HUES6 (cell line): ENCODE measurements around the gene SYTL3.

Source experiments
- H3K27ac ChIP-seq: 2 replicates; pipeline ENCODE4 v1.7.0; 2013; ENCODE audit warnings: low read depth, mild to moderate bottlenecking, low read length, inconsistent platforms
- H3K27me3 ChIP-seq: 2 replicates; pipeline ENCODE4 v1.6.1; 2013; ENCODE audit warnings: low read length; ENCODE audit not compliant: control insufficient read depth, insufficient read depth
- H3K36me3 ChIP-seq: 2 replicates; pipeline ENCODE4 v1.6.1; 2013; ENCODE audit warnings: low read length; ENCODE audit not compliant: control insufficient read depth, insufficient read depth
- H3K4me1 ChIP-seq: 2 replicates; pipeline ENCODE4 v1.6.1; 2013; ENCODE audit warnings: low read length; ENCODE audit not compliant: control insufficient read depth, insufficient read depth
- H3K4me3 ChIP-seq: 2 replicates; pipeline ENCODE4 v1.5.1; 2013; ENCODE audit warnings: low read depth, low read length
- H3K9ac ChIP-seq: one replicate; pipeline ENCODE4 v1.6.1; 2013; ENCODE audit warnings: mild to moderate bottlenecking, low read length
- H3K9me3 ChIP-seq: 2 replicates; pipeline ENCODE4 v1.6.1; 2013; ENCODE audit warnings: low read depth, low read length; ENCODE audit not compliant: control insufficient read depth, insufficient read depth

SYTL3 gene

DNA sequence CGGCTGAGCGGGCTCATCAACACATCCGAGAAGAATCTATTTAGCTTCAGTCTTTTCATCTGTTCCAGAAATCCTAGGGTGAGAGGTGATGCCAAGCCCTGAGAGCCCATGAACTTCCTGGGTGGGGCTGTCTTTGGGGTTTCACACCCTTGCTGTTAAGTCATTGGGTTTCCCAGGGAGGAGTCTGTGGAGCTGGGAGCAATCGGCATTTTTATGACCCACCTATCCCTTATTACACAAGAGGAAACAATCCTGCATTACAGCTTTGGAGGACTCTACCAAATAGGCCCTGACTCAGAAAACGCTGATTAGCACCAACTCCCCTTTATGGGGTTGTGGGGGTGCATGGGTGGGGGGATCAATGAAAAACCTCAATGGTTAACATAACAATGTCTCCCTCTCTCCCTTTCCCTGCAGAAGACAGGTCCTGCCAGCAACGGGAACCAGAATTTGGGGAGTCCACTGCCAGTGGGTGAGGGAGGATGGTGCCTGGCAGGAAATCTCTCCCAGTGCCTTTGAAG is 123.1 kb downstream of the SYTL3 start:
- peaks cover 26% of the 10 kb centered on the region; the same call in 1 of the 2 replicates for H3K4me1 ChIP-seq
- H3K9ac ChIP-seq, result no peak overlapping the region
- H3K27me3 ChIP-seq, result no peaks in the 10 kb centered on the region
- H3K27ac ChIP-seq, result no peak overlapping the region
- H3K9me3 ChIP-seq, result no peaks in the 10 kb centered on the region
- H3K4me3 ChIP-seq, result no peak overlapping the region
- peaks cover 100% of the 10 kb centered on the region for H3K36me3 ChIP-seq

GRCh38 chr6:158773581-158774449 is 124.0 kb downstream of the SYTL3 start:
- no peak overlapping the region for H3K27ac ChIP-seq
- H3K9ac ChIP-seq, result peak overlapping the region; percentile 10
- H3K27me3 ChIP-seq, result no peaks in the 10 kb centered on the region
- no peak overlapping the region for H3K4me3 ChIP-seq
- H3K36me3 ChIP-seq, result peaks cover 100% of the 10 kb centered on the region
- peaks cover 26% of the 10 kb centered on the region; the same call in 1 of the 2 replicates for H3K4me1 ChIP-seq
- no peaks in the 10 kb centered on the region for H3K9me3 ChIP-seq

DNA sequence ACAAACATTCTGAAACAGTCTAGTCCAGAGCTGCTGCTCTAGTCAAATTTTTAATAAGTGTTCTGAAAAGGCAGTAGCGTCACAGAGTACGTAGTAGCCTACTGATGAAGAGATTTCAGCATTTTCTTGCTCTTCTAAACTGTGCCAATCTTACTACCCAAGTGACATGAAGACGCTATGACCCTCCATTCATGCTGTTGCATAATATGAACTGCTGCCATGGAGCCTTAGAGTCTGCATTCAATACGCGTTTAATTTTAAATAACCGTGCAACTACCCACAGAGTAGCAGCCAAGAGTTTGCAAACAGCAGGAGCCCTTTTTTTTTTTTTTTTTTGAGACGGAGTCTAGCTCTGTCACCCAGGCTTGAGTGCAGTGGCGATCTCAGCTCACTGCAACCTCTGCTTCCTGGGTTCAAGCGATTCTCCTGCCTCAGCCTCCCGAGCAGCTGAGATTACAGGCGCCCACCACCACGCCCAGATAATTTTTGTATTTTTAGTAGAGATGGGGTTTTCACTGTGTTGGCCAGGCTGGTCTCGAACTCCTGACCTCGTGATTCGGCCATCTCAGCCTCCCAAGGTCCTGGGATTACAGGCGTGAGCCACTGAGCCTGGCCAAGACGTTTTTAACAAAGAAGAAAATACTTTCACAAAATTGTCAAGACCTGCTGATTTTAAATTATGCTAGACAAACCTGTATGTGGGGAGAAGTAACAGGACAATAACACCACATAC is 125.0 kb downstream of the SYTL3 start:
- Histone ChIP-seq H3K9ac (no peak overlapping the region), H3K4me3 (no peak overlapping the region), H3K9me3 (no peaks in the 10 kb centered on the region), H3K4me1 (peaks cover 25% of the 10 kb centered on the region; the same call in 1 of the 2 replicates), H3K36me3 (peaks cover 94% of the 10 kb centered on the region), H3K27ac (no peak overlapping the region), H3K27me3 (no peaks in the 10 kb centered on the region)

GRCh38 chr6:158775832-158776231 is 126.0 kb downstream of the SYTL3 start:
- H3K27ac ChIP-seq, result no peak overlapping the region
- H3K4me1 ChIP-seq, result peaks cover 22% of the 10 kb centered on the region; the same call in 1 of the 2 replicates
- no peak overlapping the region for H3K4me3 ChIP-seq
- peaks cover 94% of the 10 kb centered on the region for H3K36me3 ChIP-seq
- no peaks in the 10 kb centered on the region for H3K9me3 ChIP-seq
- H3K9ac ChIP-seq, result no peak overlapping the region
- no peaks in the 10 kb centered on the region for H3K27me3 ChIP-seq

GRCh38 chr6:158776737-158777136 is 126.9 kb downstream of the SYTL3 start:
- H3K36me3 ChIP-seq, result peaks cover 94% of the 10 kb centered on the region
- no peaks in the 10 kb centered on the region for H3K9me3 ChIP-seq
- peaks cover 25% of the 10 kb centered on the region; the same call in 1 of the 2 replicates for H3K4me1 ChIP-seq
- H3K27ac ChIP-seq, result no peak overlapping the region
- H3K27me3 ChIP-seq, result no peaks in the 10 kb centered on the region
- H3K9ac ChIP-seq, result no peak overlapping the region
- H3K4me3 ChIP-seq, result no peak overlapping the region

DNA sequence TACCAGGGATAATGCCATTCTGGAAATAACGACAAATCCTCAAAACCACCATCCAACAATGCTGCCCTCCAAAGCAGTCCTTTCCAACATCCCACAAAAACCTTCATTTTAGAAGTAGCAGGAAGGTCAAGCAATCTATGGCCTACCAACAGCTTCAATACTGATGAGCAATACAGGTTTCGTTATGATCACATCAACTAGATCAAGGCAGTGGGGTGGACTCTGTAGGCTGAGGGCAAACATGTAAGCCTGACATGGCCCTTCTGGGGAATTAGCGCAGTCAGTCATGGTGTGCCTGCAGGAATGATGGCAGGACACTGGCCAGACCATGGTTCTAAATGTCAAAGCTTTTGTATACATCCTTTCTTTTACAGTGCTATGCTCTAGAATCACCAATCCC is 127.7 kb downstream of the SYTL3 start:
- Histone ChIP-seq H3K4me1 (peaks cover 20% of the 10 kb centered on the region; the same call in 1 of the 2 replicates), H3K9me3 (no peaks in the 10 kb centered on the region), H3K27ac (no peak overlapping the region), H3K9ac (no peak overlapping the region), H3K27me3 (no peaks in the 10 kb centered on the region), H3K36me3 (peaks cover 94% of the 10 kb centered on the region), H3K4me3 (no peak overlapping the region)

DNA sequence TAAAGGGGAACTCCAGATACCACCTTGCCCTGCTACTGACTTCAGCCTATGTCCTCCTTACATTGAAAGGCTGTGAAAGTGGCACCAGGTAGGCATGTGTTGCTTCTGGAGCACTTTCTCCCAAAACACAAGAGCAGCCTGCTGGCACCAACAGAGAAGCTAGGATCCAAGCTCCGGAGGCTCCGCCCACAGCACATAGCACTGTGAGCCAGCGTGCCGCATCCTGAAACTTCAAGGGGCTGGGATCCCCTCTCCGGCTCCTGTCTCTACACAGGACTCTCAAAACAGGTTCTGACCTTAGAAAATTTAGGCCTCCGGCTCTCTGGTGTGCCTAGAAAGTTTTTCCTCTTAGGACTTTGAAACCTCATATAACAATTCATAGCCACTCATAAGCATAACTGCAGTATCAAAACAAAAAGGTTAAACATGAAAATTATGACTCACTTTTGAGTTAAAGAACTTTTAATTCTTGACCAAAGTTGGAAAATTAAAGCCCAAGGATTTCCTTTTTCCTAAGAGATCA is 128.2 kb downstream of the SYTL3 start:
- Histone ChIP-seq H3K4me3 (no peak overlapping the region), H3K9ac (no peak overlapping the region), H3K4me1 (peaks cover 16% of the 10 kb centered on the region; the same call in 1 of the 2 replicates), H3K27me3 (no peaks in the 10 kb centered on the region), H3K36me3 (peaks cover 94% of the 10 kb centered on the region), H3K27ac (no peak overlapping the region), H3K9me3 (no peaks in the 10 kb centered on the region)

DNA sequence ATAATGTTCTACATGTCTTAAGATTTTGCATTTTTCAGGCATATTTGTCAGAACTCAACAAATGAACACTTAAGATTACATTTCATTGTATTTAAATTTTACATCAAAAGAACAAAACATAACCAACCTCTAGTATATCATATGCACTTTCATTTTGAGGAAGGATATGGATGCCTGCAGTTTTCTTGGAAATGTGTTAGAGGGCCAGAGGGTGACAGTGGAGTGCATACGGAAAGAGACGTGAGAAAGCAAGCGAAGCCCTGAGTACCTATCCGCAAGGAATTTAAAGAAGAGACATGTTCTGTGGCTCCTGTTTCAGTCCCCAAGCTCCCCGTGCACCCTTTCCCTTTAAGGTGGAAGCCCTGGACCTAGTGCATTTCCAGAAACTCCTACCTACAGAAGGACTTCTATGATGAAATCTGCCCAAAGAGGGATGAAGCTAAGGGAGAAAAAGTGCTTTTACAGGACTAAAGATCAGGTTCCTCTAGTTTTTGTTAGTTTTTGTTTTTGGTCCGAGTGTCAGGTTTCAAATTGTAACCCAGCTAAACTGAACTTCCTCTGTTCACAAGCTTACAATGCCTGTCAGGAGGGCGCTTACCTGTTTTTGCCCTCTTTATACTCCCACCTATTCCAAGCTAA is 130.5 kb downstream of the SYTL3 start:
- Histone ChIP-seq H3K4me1 (peaks cover 2% of the 10 kb centered on the region; the same call in 1 of the 2 replicates), H3K9me3 (no peaks in the 10 kb centered on the region), H3K36me3 (peaks cover 95% of the 10 kb centered on the region), H3K4me3 (no peak overlapping the region), H3K27me3 (no peaks in the 10 kb centered on the region), H3K9ac (no peak overlapping the region), H3K27ac (no peak overlapping the region)

- Histone ChIP-seq H3K27ac (no peak overlapping the region), H3K4me3 (no peak overlapping the region), H3K27me3 (no peaks in the 10 kb centered on the region), H3K9ac (no peak overlapping the region), H3K9me3 (no peaks in the 10 kb centered on the region), H3K4me1 (peaks cover 2% of the 10 kb centered on the region; the same call in 1 of the 2 replicates), H3K36me3 (peaks cover 94% of the 10 kb centered on the region)
Observed at GRCh38 chr6:158780988-158781691, 131.3 kb downstream of the SYTL3 start.

DNA sequence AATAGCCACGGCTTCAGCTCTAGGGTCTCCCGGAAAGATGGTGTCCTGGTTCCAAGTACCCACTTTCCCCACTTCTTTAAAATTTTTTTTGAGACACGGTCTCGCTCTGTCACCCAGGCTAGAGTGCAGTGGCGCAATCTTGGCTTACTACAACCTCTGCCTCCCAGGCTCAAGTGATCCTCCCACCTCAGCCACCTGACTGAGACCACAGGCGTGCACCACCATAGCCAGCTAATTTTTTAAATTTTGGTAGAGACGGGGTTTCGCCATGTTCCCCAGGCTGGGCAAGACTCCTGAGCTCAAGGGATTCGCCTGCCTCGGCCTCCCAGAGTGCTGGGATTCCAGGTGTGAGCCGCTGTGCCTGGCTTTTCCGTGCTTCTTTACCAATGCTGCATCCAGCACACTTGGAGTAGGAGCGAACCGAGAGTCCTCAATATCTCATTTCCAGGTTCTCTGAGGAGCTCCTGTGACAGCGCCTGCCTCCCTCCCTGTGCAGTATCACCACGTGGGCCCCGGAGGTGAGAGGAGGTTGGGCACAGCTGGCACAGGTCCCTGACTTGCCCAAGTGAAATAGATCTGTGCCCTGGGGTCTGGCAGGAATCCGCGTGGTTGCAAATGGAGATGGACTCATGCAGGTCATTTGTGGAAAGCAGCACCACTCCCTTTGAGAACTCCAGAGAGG is 132.0 kb downstream of the SYTL3 start:
- no peak overlapping the region for H3K27ac ChIP-seq

More for the DNA sequence above, 132.0 kb downstream of the SYTL3 start:
- H3K4me1 ChIP-seq, result peaks cover 2% of the 10 kb centered on the region; the same call in 1 of the 2 replicates
- H3K9ac ChIP-seq, result no peak overlapping the region
- H3K27me3 ChIP-seq, result no peaks in the 10 kb centered on the region
- H3K4me3 ChIP-seq, result no peak overlapping the region
- peaks cover 94% of the 10 kb centered on the region for H3K36me3 ChIP-seq
- H3K9me3 ChIP-seq, result no peaks in the 10 kb centered on the region
